Caco-2 (cell line): ENCODE data around the gene PDIA2. TPM values are rescaled to one million over a fixed set of nuclear protein-coding genes. Genes with fewer than 3 reads are reported as not detected.
"Not testable (repeated sequence)": the region's sequence is repeated elsewhere in the genome, so short reads cannot be mapped to it uniquely, and the experiment has no call there.

Experiments used
- BruUV-seq: library from RNA; stranded (reverse); fragments of 400-500 nt; replicated peaks from 2 replicates; lab custom pipeline; 2021; lab: Mats Ljungman, UMichigan
- CTCF ChIA-PET: fragments of 300-600 bp; sonication (Branson Sonifier 250); formaldehyde crosslinking; loops from one replicate; lab custom pipeline; 2022; ENCODE audit warnings: antibody characterized with exemption; lab: Charles Lee
- POLR2A ChIA-PET: fragments of 300-600 bp; sonication (Branson Sonifier 250); formaldehyde crosslinking; loops from one replicate; lab custom pipeline; 2022; ENCODE audit warnings: antibody characterized with exemption; lab: Charles Lee
- DNase-seq, 2 experiments: peaks; one replicate each; pipeline versions ENCODE4 v3.0.0 to v3.0.0-alpha.2; 2020 to 2022
- H3K27me3 ChIP-seq: replicated peaks from 2 replicates; pipeline ENCODE4 v1.6.0; 2011; ENCODE audit warnings: low read length; ENCODE audit not compliant: control insufficient read depth, insufficient read depth
- H3K36me3 ChIP-seq: 2 replicates; pipeline ENCODE4 v1.5.1; 2011; ENCODE audit warnings: low read length; ENCODE audit not compliant: control insufficient read depth, insufficient read depth
- H3K4me1 ChIP-seq: fragments of 250-450 bp; sonication (Bioruptor Pico); 2 replicates; pipeline ENCODE4 v1.5.1; 2020; ENCODE audit warnings: mild to moderate bottlenecking
- H3K4me3 ChIP-seq: 2 replicates; pipeline ENCODE4 v1.5.1; 2011; ENCODE audit warnings: low read depth, mild to moderate bottlenecking, control low read depth, low read length
- H3K9me3 ChIP-seq: fragments of 250-450 bp; sonication (Bioruptor Pico); 2 replicates; pipeline ENCODE4 v1.5.1; 2020; ENCODE audit warnings: mild to moderate bottlenecking, moderate library complexity
- H3K27ac Mint-ChIP-seq: one replicate; pipeline ENCODE4 v1.8.0; 2022; ENCODE audit warnings: mixed read lengths; ENCODE audit not compliant: unreplicated experiment
- H3K27me3 Mint-ChIP-seq: one replicate; pipeline ENCODE4 v1.8.0; 2022; ENCODE audit warnings: mixed read lengths; ENCODE audit not compliant: insufficient read depth, unreplicated experiment
- H3K36me3 Mint-ChIP-seq: one replicate; pipeline ENCODE4 v1.8.0; 2022; ENCODE audit warnings: mild to moderate bottlenecking, mixed read lengths; ENCODE audit not compliant: insufficient read depth, unreplicated experiment
- H3K4me1 Mint-ChIP-seq: one replicate; pipeline ENCODE4 v1.8.0; 2022; ENCODE audit warnings: low read depth, mixed read lengths; ENCODE audit not compliant: unreplicated experiment
- H3K4me3 Mint-ChIP-seq: one replicate; pipeline ENCODE4 v1.8.0; 2022; ENCODE audit warnings: mild to moderate bottlenecking, moderate library complexity, mixed read lengths; ENCODE audit not compliant: unreplicated experiment
- H3K9me3 Mint-ChIP-seq: one replicate; pipeline ENCODE4 v1.8.0; 2022; ENCODE audit warnings: mixed read lengths; ENCODE audit not compliant: unreplicated experiment
- CTCF ChIP-seq, 2 experiments: fragments of 200-600 bp in 1 of 2; IDR thresholded peaks; 1 replicate in 1 of 2; 2 replicates in 1 of 2; pipeline versions ENCODE4 v1.5.1 to v1.8.0; 2011 to 2022; ENCODE audit warnings: antibody characterized with exemption in 1 of 2, control low read depth in 1 of 2, inconsistent platforms in 1 of 2, low read depth in 1 of 2, low read length in 1 of 2, mild to moderate bottlenecking in 1 of 2, moderate library complexity in 1 of 2; ENCODE audit not compliant: insufficient read depth in 1 of 2, severe bottlenecking in 1 of 2, unreplicated experiment in 1 of 2
- intact Hi-C: fragments of 100-400 bp; cut with micrococcal nuclease; formaldehyde crosslinking; loops from one replicate; pipeline ENCODE4 v1.10.0; 2022; ENCODE audit not compliant: unreplicated experiment
- total RNA-seq: library from RNA; stranded (reverse); gene quantifications from 2 replicates; pipeline ENCODE4 v1.2.3, GENCODE V29; 2022

PDIA2 gene
- total RNA-seq, 1 experiment from 2014 or later: 0.41 TPM

- no peaks in the 10 kb centered on the region for H3K27me3 ChIP-seq
- no peak for DNase-seq
- intact Hi-C loops: no loop called here
- H3K9me3 Mint-ChIP-seq: no peaks in the 10 kb centered on the region
- no peak overlapping the region for H3K4me3 ChIP-seq
- POLR2A ChIA-PET: no interaction called here
- no peak overlapping the region for H3K4me3 Mint-ChIP-seq
- no peaks in the 10 kb centered on the region for H3K27me3 Mint-ChIP-seq
- peaks cover 3% of the 10 kb centered on the region for H3K36me3 ChIP-seq
- TF ChIP-seq CTCF (IDR thresholded peaks at IDR 0.05; ENCODE audit: insufficient read depth in 1 of 2, low read depth in 1 of 2, low read length in 1 of 2, severe bottlenecking in 1 of 2, unreplicated experiment in 1 of 2): no peak
- H3K27ac Mint-ChIP-seq: no peak overlapping the region
- CTCF ChIA-PET: no interaction called here
- peaks cover 20% of the 10 kb centered on the region for H3K36me3 Mint-ChIP-seq
- peaks cover 10% of the 10 kb centered on the region for H3K4me1 ChIP-seq
- H3K4me1 Mint-ChIP-seq: peaks cover 14% of the 10 kb centered on the region
- H3K9me3 ChIP-seq: no peaks in the 10 kb centered on the region
- BruUV-seq: no TSS peak
Measured at GRCh38 chr16:254461-254860, 28.5 kb upstream of the PDIA2 start.

- Mint-ChIP-seq H3K9me3 (no peaks in the 10 kb centered on the region), H3K36me3 (peaks cover 19% of the 10 kb centered on the region), H3K27me3 (no peaks in the 10 kb centered on the region), H3K4me1 (peaks cover 14% of the 10 kb centered on the region), H3K27ac (no peak overlapping the region), H3K4me3 (no peak overlapping the region)
- BruUV-seq: no TSS peak
- intact Hi-C loops: no loop called here
- CTCF ChIA-PET: no interaction called here
- no peaks in the 10 kb centered on the region for H3K27me3 ChIP-seq
- H3K4me1 ChIP-seq: peaks cover 10% of the 10 kb centered on the region
- no peak overlapping the region for H3K4me3 ChIP-seq
- no peaks in the 10 kb centered on the region for H3K9me3 ChIP-seq
- POLR2A ChIA-PET: no interaction called here
- TF ChIP-seq CTCF (IDR thresholded peaks at IDR 0.05; ENCODE audit: insufficient read depth in 1 of 2, low read depth in 1 of 2, low read length in 1 of 2, severe bottlenecking in 1 of 2, unreplicated experiment in 1 of 2): no peak
- DNase-seq: no peak
- H3K36me3 ChIP-seq: peaks cover 3% of the 10 kb centered on the region
Measured at GRCh38 chr16:255183-255582, 27.8 kb upstream of the PDIA2 start.

GRCh38 chr16:258091-258490, 24.9 kb upstream of the PDIA2 start:
- H3K27me3 ChIP-seq, H3K9me3 Mint-ChIP-seq, H3K4me3 ChIP-seq, CTCF ChIA-PET, BruUV-seq, H3K4me1 ChIP-seq, DNase-seq, H3K9me3 ChIP-seq, POLR2A ChIA-PET, H3K27ac Mint-ChIP-seq, H3K4me1 Mint-ChIP-seq, H3K27me3 Mint-ChIP-seq, H3K4me3 Mint-ChIP-seq, intact Hi-C loops, H3K36me3 ChIP-seq: not testable (repeated sequence)
- peaks cover 14% of the 10 kb centered on the region for H3K36me3 Mint-ChIP-seq

- no peak overlapping the region for H3K27ac Mint-ChIP-seq
- H3K9me3 Mint-ChIP-seq: no peaks in the 10 kb centered on the region
- no peak for TF ChIP-seq CTCF (IDR thresholded peaks at IDR 0.05; ENCODE audit: insufficient read depth in 1 of 2, low read depth in 1 of 2, low read length in 1 of 2, severe bottlenecking in 1 of 2, unreplicated experiment in 1 of 2)
Measured at GRCh38 chr16:259226-259625, 23.7 kb upstream of the PDIA2 start.

More at GRCh38 chr16:259226-259625, 23.7 kb upstream of the PDIA2 start:
- DNase-seq: no peak
- no peak overlapping the region for H3K4me3 Mint-ChIP-seq
- POLR2A ChIA-PET: no interaction called here
- Histone ChIP-seq H3K9me3 (no peaks in the 10 kb centered on the region), H3K4me3 (no peak overlapping the region), H3K4me1 (no peaks in the 10 kb centered on the region), H3K27me3 (no peaks in the 10 kb centered on the region), H3K36me3 (no peaks in the 10 kb centered on the region; the same call in 1 of the 2 replicates)
- peaks cover 21% of the 10 kb centered on the region for H3K36me3 Mint-ChIP-seq
- no peaks in the 10 kb centered on the region for H3K27me3 Mint-ChIP-seq
- intact Hi-C loops: no loop called here
- no TSS peak for BruUV-seq
- CTCF ChIA-PET: no interaction called here
- H3K4me1 Mint-ChIP-seq: no peaks in the 10 kb centered on the region
